ENCODE data around the gene FBLL1.
A peak's percentile ranks its signal among the peaks of the same experiment; 100 is the strongest.
"Not testable (repeated sequence)": the region's sequence is repeated elsewhere in the genome, so short reads cannot be mapped to it uniquely, and the experiment has no call there.

Gene FBLL1

GRCh38 chr5:168527756-168528295 lies 1.3 kb upstream of the FBLL1 start:
- H3K4me3 ChIP-seq = no peak overlapping the region
- H3K36me3 ChIP-seq = peaks cover 0 to 9% (median 0%) of the 10 kb centered on the region in 3 donors
- peaks cover 0 to 12% (median 6%) of the 10 kb centered on the region in 4 donors for H3K4me1 ChIP-seq
- H3K27ac ChIP-seq = no peak overlapping the region
- no peak for DNase-seq
- H3K27me3 ChIP-seq = peaks cover 0 to 39% of the 10 kb centered on the region in 2 donors
- intact Hi-C loops (cut with DNase I; ENCODE audit: low total_unique reads) = no loop called here
- no peak for TF ChIP-seq CTCF (IDR thresholded peaks at IDR 0.05)
- peaks cover 0 to 6% (median 0%) of the 10 kb centered on the region in 3 donors for H3K9me3 ChIP-seq

- TF ChIP-seq CTCF (IDR thresholded peaks at IDR 0.05) = no peak
- Histone ChIP-seq H3K9me3 (peaks cover 0 to 6% (median 0%) of the 10 kb centered on the region in 3 donors), H3K36me3 (no peaks in the 10 kb centered on the region), H3K4me3 (peak overlapping the region; percentile 35 to 52), H3K4me1 (peaks cover 0 to 12% (median 6%) of the 10 kb centered on the region in 4 donors), H3K27me3 (peaks cover 0 to 49% of the 10 kb centered on the region in 2 donors), H3K27ac (no peak overlapping the region)
- intact Hi-C loops (cut with DNase I; ENCODE audit: low total_unique reads) = no loop called here
- no peak for DNase-seq
Observed at GRCh38 chr5:168529374-168530234, 499 bp downstream of the FBLL1 start.

GRCh38 chr5:168530621-168531150 lies 1.6 kb downstream of the FBLL1 start:
- H3K4me3 ChIP-seq = no peak overlapping the region
- no peak for TF ChIP-seq CTCF (IDR thresholded peaks at IDR 0.05)
- H3K4me1 ChIP-seq = peaks cover 0 to 12% (median 6%) of the 10 kb centered on the region in 4 donors
- H3K27me3 ChIP-seq = peaks cover 0 to 49% of the 10 kb centered on the region in 2 donors
- intact Hi-C loops (cut with DNase I; ENCODE audit: low total_unique reads) = no loop called here
- no peaks in the 10 kb centered on the region for H3K36me3 ChIP-seq
- no peak for DNase-seq
- H3K9me3 ChIP-seq = peaks cover 0 to 6% (median 0%) of the 10 kb centered on the region in 3 donors
- H3K27ac ChIP-seq = no peak overlapping the region

DNA sequence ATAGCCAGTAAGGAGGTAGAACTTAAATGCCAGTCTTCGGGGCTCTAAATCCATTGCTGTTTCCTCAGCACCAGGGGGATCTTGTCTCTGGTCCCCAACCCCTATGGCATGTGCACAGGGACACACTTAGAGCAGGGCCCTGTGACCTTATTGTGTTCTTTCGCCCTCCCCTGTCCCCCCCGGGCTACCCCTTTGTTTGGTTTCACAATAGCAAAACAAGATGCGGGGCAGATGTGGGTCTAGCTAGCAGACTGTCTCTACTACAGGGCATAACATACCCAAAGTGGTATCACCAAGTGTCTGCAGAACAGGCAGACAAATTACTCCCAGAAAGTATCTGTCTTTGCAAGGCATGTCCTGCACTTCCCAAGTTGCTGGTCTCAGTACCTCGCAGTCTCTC lies 2.1 kb downstream of the FBLL1 start:
- H3K27ac ChIP-seq = no peak overlapping the region
- H3K4me1 ChIP-seq = peaks cover 0 to 12% (median 6%) of the 10 kb centered on the region in 4 donors
- DNase-seq = no peak
- TF ChIP-seq CTCF (IDR thresholded peaks at IDR 0.05) = no peak
- H3K9me3 ChIP-seq = peaks cover 0 to 6% (median 0%) of the 10 kb centered on the region in 3 donors
- no peak overlapping the region for H3K4me3 ChIP-seq
- no peaks in the 10 kb centered on the region for H3K36me3 ChIP-seq
- H3K27me3 ChIP-seq = peaks cover 0 to 49% of the 10 kb centered on the region in 2 donors
- intact Hi-C loops (cut with DNase I; ENCODE audit: low total_unique reads) = no loop called here

DNA sequence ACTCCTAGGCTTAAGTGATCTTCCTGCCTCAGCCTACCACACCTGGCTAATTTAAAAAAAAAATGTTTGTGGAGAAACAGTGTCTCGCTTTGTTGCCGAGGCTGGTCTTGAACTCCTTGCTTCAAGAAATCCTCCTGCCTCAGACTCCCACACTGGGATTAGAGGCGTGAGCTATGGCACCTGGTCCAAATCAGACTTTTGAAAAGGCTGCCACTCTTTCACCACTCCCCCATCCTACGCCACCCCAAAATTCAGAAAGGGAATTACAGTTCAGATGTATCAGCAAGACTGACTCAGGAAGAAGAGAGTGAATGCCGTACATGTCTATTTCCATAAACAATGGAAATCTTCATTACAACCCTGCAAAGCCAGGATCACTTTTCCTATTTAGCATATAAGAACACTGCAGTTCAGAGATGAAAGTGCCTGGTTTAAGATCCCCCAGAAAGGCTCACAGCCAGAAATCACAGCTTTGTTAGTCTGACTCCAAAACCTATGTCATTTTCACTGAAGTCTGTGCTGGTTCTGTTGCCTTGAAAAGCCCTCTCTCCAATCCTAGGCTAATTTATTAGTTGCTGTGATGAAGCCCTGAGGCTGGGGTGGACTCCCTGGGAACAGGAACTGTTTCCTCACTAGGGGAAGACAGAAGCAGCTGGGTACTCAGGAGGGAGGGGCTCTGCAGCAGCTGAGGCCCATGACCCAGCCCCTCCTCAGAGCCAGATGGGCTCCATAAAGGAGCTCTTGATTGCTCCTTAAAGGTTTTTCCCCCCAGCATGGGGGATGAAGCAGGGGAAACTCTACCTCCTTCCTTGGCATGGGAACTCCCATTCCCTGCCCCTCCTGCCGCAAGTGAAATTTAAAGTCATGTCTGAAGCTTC lies 3.1 kb downstream of the FBLL1 start:
- H3K27ac ChIP-seq = no peak overlapping the region
- intact Hi-C loops (cut with DNase I; ENCODE audit: low total_unique reads) = no loop called here
- no peaks in the 10 kb centered on the region for H3K36me3 ChIP-seq
- H3K4me1 ChIP-seq = peaks cover 0 to 12% (median 6%) of the 10 kb centered on the region in 4 donors
- H3K27me3 ChIP-seq = peaks cover 0 to 49% of the 10 kb centered on the region in 2 donors
- no peak for TF ChIP-seq CTCF (IDR thresholded peaks at IDR 0.05)
- peaks cover 0 to 6% (median 0%) of the 10 kb centered on the region in 3 donors for H3K9me3 ChIP-seq
- DNase-seq = no peak
- H3K4me3 ChIP-seq = no peak overlapping the region

DNA sequence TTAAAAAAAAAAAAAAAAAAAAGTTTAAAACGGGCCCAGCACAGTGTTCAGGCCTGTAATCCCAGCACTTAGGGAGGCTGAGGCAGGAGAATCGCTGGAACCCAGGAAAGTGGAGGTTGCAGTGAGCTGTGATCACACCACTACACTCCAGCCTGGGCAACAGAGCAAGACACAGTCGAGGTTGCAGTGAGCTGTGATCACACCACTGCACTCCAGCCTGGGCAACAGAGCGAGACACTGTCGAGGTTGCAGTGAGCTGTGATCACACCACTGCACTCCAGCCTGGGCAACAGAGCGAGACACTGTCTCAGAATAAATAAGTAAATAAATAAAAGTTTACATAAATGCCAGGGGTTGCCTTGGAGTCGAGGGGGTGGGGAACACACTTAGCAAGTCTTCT lies 5.2 kb downstream of the FBLL1 start:
- intact Hi-C loops (cut with DNase I; ENCODE audit: low total_unique reads); H3K4me3 ChIP-seq; DNase-seq; H3K4me1 ChIP-seq; H3K27ac ChIP-seq; H3K36me3 ChIP-seq; H3K9me3 ChIP-seq: not testable (repeated sequence)
- H3K27me3 ChIP-seq = peaks cover 0 to 42% of the 10 kb centered on the region in 2 donors
